Measurements from ENCODE around the gene NF1. TPM values are rescaled to one million over a fixed set of nuclear protein-coding genes. Genes with fewer than 3 reads are reported as not detected.

The NF1 gene
- polyA plus RNA-seq, 3 donors, result 1.2 to 7.4 (median 2.1) TPM

DNA sequence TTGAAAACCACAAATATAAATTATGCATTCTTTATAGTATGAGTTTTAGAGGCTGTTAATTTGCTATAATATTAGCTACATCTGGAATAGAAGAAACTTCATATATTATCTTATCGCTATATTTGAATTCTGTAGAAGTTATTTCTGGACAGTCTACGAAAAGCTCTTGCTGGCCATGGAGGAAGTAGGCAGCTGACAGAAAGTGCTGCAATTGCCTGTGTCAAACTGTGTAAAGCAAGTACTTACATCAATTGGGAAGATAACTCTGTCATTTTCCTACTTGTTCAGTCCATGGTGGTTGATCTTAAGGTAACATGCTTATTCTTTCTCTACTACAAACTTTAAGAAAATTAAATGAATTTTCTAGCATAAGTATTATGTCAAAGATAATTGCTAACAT lies 105.5 kb downstream of the NF1 start:
- DNase-seq, result no peak
- peaks cover 0 to 6% (median 0%) of the 10 kb centered on the region in 7 donors for H3K9me3 Mint-ChIP-seq
- H3K4me3 Mint-ChIP-seq, result no peak overlapping the region
- no peak overlapping the region for H3K4me2 ChIP-seq (replicated peaks; ENCODE audit: extremely low read depth, low read length, poor library complexity, severe bottlenecking)
- no peaks in the 10 kb centered on the region for H3K79me2 ChIP-seq (ENCODE audit: insufficient read depth, low read length)
- no peaks in the 10 kb centered on the region for H4K20me1 ChIP-seq (ENCODE audit: insufficient read depth, low read length)
- no peaks in the 10 kb centered on the region for H3K27me3 Mint-ChIP-seq (ENCODE audit: low read depth in 3 of 3)
- intact Hi-C loops (cut with micrococcal nuclease), result no loop called here
- peaks cover 5 to 12% of the 10 kb centered on the region in 2 donors for H3K36me3 Mint-ChIP-seq
- no peaks in the 10 kb centered on the region for H3K4me1 Mint-ChIP-seq
- H3K27ac ChIP-seq (ENCODE audit: low read depth in 1 of 2, low read length in 2 of 2), result no peak overlapping the region
- peaks cover 0 to 11% of the 10 kb centered on the region in 2 donors for H3K36me3 ChIP-seq (replicated peaks in 1 of 2; ENCODE audit: control insufficient read depth in 1 of 2, insufficient read depth in 2 of 2, low read length in 2 of 2)
- H3K9ac ChIP-seq (ENCODE audit: insufficient read depth, low read length, poor library complexity, severe bottlenecking), result no peak overlapping the region
- no peaks in the 10 kb centered on the region for H3K4me1 ChIP-seq (ENCODE audit: control insufficient read depth in 1 of 2, insufficient read depth in 2 of 2, low read length in 2 of 2)
- no peaks in the 10 kb centered on the region for H3K9me3 ChIP-seq (replicated peaks in 1 of 2; ENCODE audit: control insufficient read depth in 1 of 2, insufficient read depth in 1 of 2, low read length in 2 of 2)
- TF ChIP-seq, protein P1, sequence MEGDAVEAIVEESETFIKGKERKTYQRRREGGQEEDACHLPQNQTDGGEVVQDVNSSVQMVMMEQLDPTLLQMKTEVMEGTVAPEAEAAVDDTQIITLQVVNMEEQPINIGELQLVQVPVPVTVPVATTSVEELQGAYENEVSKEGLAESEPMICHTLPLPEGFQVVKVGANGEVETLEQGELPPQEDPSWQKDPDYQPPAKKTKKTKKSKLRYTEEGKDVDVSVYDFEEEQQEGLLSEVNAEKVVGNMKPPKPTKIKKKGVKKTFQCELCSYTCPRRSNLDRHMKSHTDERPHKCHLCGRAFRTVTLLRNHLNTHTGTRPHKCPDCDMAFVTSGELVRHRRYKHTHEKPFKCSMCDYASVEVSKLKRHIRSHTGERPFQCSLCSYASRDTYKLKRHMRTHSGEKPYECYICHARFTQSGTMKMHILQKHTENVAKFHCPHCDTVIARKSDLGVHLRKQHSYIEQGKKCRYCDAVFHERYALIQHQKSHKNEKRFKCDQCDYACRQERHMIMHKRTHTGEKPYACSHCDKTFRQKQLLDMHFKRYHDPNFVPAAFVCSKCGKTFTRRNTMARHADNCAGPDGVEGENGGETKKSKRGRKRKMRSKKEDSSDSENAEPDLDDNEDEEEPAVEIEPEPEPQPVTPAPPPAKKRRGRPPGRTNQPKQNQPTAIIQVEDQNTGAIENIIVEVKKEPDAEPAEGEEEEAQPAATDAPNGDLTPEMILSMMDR (IDR thresholded peaks at IDR 0.05), result no peak
- H3K27ac Mint-ChIP-seq, result no peak overlapping the region
- no peak overlapping the region for H3K4me3 ChIP-seq (replicated peaks in 1 of 3; ENCODE audit: low read depth in 2 of 3, low read length in 3 of 3)
- H2AFZ ChIP-seq (ENCODE audit: insufficient read depth, low read depth, low read length, poor library complexity, severe bottlenecking), result no peak overlapping the region
- H3K27me3 ChIP-seq (ENCODE audit: control insufficient read depth in 2 of 2, insufficient read depth in 2 of 2, low read length in 2 of 2), result no peaks in the 10 kb centered on the region
- no CpG with 5 or more reads among the region's 2 CpGs for WGBS (ENCODE audit: insufficient coverage)

DNA sequence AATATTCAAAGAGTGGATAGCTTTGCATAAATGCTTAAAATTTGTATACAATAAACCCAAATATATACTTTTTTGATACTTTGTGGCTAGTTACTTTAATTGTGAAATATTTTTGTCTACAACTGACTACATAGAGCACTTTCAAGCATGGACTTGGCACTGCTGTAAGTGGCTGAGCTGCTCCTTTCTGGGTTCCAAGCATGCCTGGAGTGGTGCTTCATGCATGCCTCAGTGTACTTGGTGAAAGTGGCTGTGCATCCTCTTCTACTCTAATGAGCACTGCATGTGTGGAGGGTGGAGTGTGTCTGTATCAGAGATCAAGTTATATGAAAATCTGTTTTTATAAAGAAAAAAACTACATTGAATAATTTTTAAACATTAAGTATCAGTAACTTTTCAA lies 108.2 kb downstream of the NF1 start:
- H3K9me3 ChIP-seq (replicated peaks in 1 of 2; ENCODE audit: control insufficient read depth in 1 of 2, insufficient read depth in 1 of 2, low read length in 2 of 2), result no peaks in the 10 kb centered on the region
- intact Hi-C loops (cut with micrococcal nuclease), result no loop called here
- H3K4me1 ChIP-seq (ENCODE audit: control insufficient read depth in 1 of 2, insufficient read depth in 2 of 2, low read length in 2 of 2), result no peaks in the 10 kb centered on the region
- no peaks in the 10 kb centered on the region for H4K20me1 ChIP-seq (ENCODE audit: insufficient read depth, low read length)
- H3K4me2 ChIP-seq (replicated peaks; ENCODE audit: extremely low read depth, low read length, poor library complexity, severe bottlenecking), result no peak overlapping the region
- H3K79me2 ChIP-seq (ENCODE audit: insufficient read depth, low read length), result no peaks in the 10 kb centered on the region
- H3K27me3 ChIP-seq (ENCODE audit: control insufficient read depth in 2 of 2, insufficient read depth in 2 of 2, low read length in 2 of 2), result no peaks in the 10 kb centered on the region
- no peak overlapping the region for H2AFZ ChIP-seq (ENCODE audit: insufficient read depth, low read depth, low read length, poor library complexity, severe bottlenecking)
- Mint-ChIP-seq H3K4me1 (no peaks in the 10 kb centered on the region), H3K36me3 (peaks cover 14 to 20% of the 10 kb centered on the region in 2 donors), H3K9me3 (no peaks in the 10 kb centered on the region), H3K4me3 (no peak overlapping the region), H3K27ac (no peak overlapping the region), H3K27me3 (ENCODE audit: low read depth in 3 of 3) (no peaks in the 10 kb centered on the region)
- DNase-seq, result no peak
- peaks cover 0 to 19% of the 10 kb centered on the region in 2 donors for H3K36me3 ChIP-seq (replicated peaks in 1 of 2; ENCODE audit: control insufficient read depth in 1 of 2, insufficient read depth in 2 of 2, low read length in 2 of 2)
- no peak overlapping the region for H3K9ac ChIP-seq (ENCODE audit: insufficient read depth, low read length, poor library complexity, severe bottlenecking)
- TF ChIP-seq, protein P1 (IDR thresholded peaks at IDR 0.05), result no peak
- H3K4me3 ChIP-seq (replicated peaks in 1 of 3; ENCODE audit: low read depth in 2 of 3, low read length in 3 of 3), result no peak overlapping the region
- no peak overlapping the region for H3K27ac ChIP-seq (ENCODE audit: low read depth in 1 of 2, low read length in 2 of 2)
